HFFc6 (cell line): ENCODE results near the gene CHD2. TPM values are rescaled to one million over a fixed set of nuclear protein-coding genes. Genes with fewer than 3 reads are reported as not detected.
A peak's percentile ranks its signal among the peaks of the same experiment; 100 is the strongest.
"Not testable (repeated sequence)": the region's sequence is repeated elsewhere in the genome, so short reads cannot be mapped to it uniquely, and the experiment has no call there.

Source experiments
- DNase-seq: peaks from one replicate; pipeline ENCODE4 v3.0.0-alpha.2; 2018
- H3K27ac Mint-ChIP-seq: 2 replicates; pipeline ENCODE4 v1.8.0; 2020; ENCODE audit warnings: mild to moderate bottlenecking, mixed read lengths
- H3K27me3 Mint-ChIP-seq: 2 replicates; pipeline ENCODE4 v1.8.0; 2021; ENCODE audit warnings: mild to moderate bottlenecking, moderate library complexity, mixed read lengths; ENCODE audit not compliant: insufficient read depth
- H3K36me3 Mint-ChIP-seq: 2 replicates; pipeline ENCODE4 v1.8.0; 2021; ENCODE audit warnings: low read depth, mixed read lengths
- H3K4me1 Mint-ChIP-seq: 2 replicates; pipeline ENCODE4 v1.8.0; 2020; ENCODE audit warnings: low read depth, mixed read lengths
- H3K4me3 Mint-ChIP-seq: 2 replicates; pipeline ENCODE4 v1.8.0; 2020; ENCODE audit warnings: mild to moderate bottlenecking, moderate library complexity, mixed read lengths
- H3K9me3 Mint-ChIP-seq: 2 replicates; pipeline ENCODE4 v1.8.0; 2020; ENCODE audit warnings: mild to moderate bottlenecking, mixed read lengths
- CTCF ChIP-seq: fragments of 200-600 bp; sonication (generic); IDR thresholded peaks from 2 replicates; pipeline ENCODE4 v1.5.0; 2021; ENCODE audit warnings: antibody characterized with exemption, mild to moderate bottlenecking
- total RNA-seq, 6 experiments: library from RNA; stranded (reverse); fragmentation: NEBNext Ultra II Directional; extraction: Animal tissue kit (Norgen Biotek cat#: 25700); gene quantifications; 2 replicates in 1 of 6; 3 replicates in 5 of 6; pipeline ENCODE4 v1.2.3, GENCODE V29; 2021

CHD2 gene
- total RNA-seq, 6 experiments from 2014 or later: 47.5 to 65.3 (median 57.2) TPM

- no peak overlapping the region; the same call in 1 of the 2 replicates for H3K4me3 Mint-ChIP-seq
- peaks cover 9% of the 10 kb centered on the region for H3K36me3 Mint-ChIP-seq
- H3K27ac Mint-ChIP-seq: peak overlapping the region; percentile 60
- DNase-seq: peak; percentile 30
- H3K9me3 Mint-ChIP-seq: no peaks in the 10 kb centered on the region; the same call in 1 of the 2 replicates
- peaks cover 31% of the 10 kb centered on the region for H3K4me1 Mint-ChIP-seq
- peaks cover 27% of the 10 kb centered on the region for H3K27me3 Mint-ChIP-seq
- TF ChIP-seq CTCF: peak; percentile 90
Observed at GRCh38 chr15:93030430-93031102, 130.4 kb downstream of the CHD2 start.

GRCh38 chr15:93031103-93031464, 131.0 kb downstream of the CHD2 start:
- H3K4me1 Mint-ChIP-seq: peaks cover 31% of the 10 kb centered on the region

GRCh38 chr15:93031557-93032384, 131.6 kb downstream of the CHD2 start:
- Mint-ChIP-seq H3K27me3 (peaks cover 28% of the 10 kb centered on the region), H3K4me1 (peaks cover 31% of the 10 kb centered on the region)
- not testable (repeated sequence) for H3K27ac Mint-ChIP-seq, DNase-seq, H3K9me3 Mint-ChIP-seq, H3K4me3 Mint-ChIP-seq, H3K36me3 Mint-ChIP-seq

More at GRCh38 chr15:93031103-93031464, 131.0 kb downstream of the CHD2 start:
- Mint-ChIP-seq H3K27me3 (peaks cover 32% of the 10 kb centered on the region), H3K36me3 (peaks cover 4% of the 10 kb centered on the region; the same call in 1 of the 2 replicates), H3K9me3 (no peaks in the 10 kb centered on the region; the same call in 1 of the 2 replicates), H3K4me3 (no peak overlapping the region), H3K27ac (no peak overlapping the region)
- TF ChIP-seq CTCF: no peak
- no peak for DNase-seq

- H3K9me3 Mint-ChIP-seq, DNase-seq, H3K4me3 Mint-ChIP-seq, H3K36me3 Mint-ChIP-seq, H3K27ac Mint-ChIP-seq: not testable (repeated sequence)
- peaks cover 31% of the 10 kb centered on the region for H3K4me1 Mint-ChIP-seq
- peaks cover 28% of the 10 kb centered on the region for H3K27me3 Mint-ChIP-seq
Observed at GRCh38 chr15:93032515-93033206, 132.5 kb downstream of the CHD2 start.

- Mint-ChIP-seq H3K4me3 (no peak overlapping the region), H3K4me1 (peaks cover 22% of the 10 kb centered on the region), H3K27ac (no peak overlapping the region), H3K9me3 (no peaks in the 10 kb centered on the region), H3K36me3 (no peaks in the 10 kb centered on the region), H3K27me3 (peaks cover 28% of the 10 kb centered on the region)
- no peak for TF ChIP-seq CTCF
- DNase-seq: no peak
Observed at GRCh38 chr15:93033434-93034045, 133.4 kb downstream of the CHD2 start.

GRCh38 chr15:93034512-93034911, 134.4 kb downstream of the CHD2 start:
- Mint-ChIP-seq H3K4me1 (peaks cover 13% of the 10 kb centered on the region), H3K4me3 (no peak overlapping the region), H3K9me3 (no peaks in the 10 kb centered on the region), H3K27ac (no peak overlapping the region), H3K36me3 (no peaks in the 10 kb centered on the region), H3K27me3 (peaks cover 26% of the 10 kb centered on the region)
- DNase-seq: no peak
- TF ChIP-seq CTCF: no peak
